Testis (tissue), 2 donors: ENCODE data around the gene CDKL4.

ENCODE experiments used
- CTCF ChIP-seq, 3 experiments: fragments of 450-650 bp in 2 of 3; fragments of 200-600 bp in 1 of 3; sonication (generic) in 1 of 3; IDR thresholded peaks; one replicate each; pipeline ENCODE4 v1.5.1; 2016 to 2019; ENCODE audit warnings: antibody characterized with exemption in 3 of 3, mild to moderate bottlenecking in 2 of 3, moderate library complexity in 1 of 3
- POLR2A ChIP-seq: fragments of 450-650 bp; IDR thresholded peaks from one replicate; pipeline ENCODE4 v1.6.1; 2017; ENCODE audit warnings: antibody characterized with exemption, mild to moderate bottlenecking, moderate library complexity

- TF ChIP-seq CTCF (IDR thresholded peaks at IDR 0.05) (no peak), POLR2A (no peak)
Measured at GRCh38 chr2:39232141-39232540, 11.6 kb downstream of the CDKL4 start.
